Activated CD4-positive, alpha-beta T cell treated with anti-CD3 and anti-CD28 coated beads, Interleukin-2, amount 50 U/mL, for 1 hour (primary cell): ENCODE data around the gene SIGLEC15.
"Not testable (repeated sequence)": the region's sequence is repeated elsewhere in the genome, so short reads cannot be mapped to it uniquely, and the experiment has no call there.

Experiments
- DNase-seq: peaks from one replicate; pipeline ENCODE4 v3.0.0-alpha.2; 2020

Gene SIGLEC15

DNA sequence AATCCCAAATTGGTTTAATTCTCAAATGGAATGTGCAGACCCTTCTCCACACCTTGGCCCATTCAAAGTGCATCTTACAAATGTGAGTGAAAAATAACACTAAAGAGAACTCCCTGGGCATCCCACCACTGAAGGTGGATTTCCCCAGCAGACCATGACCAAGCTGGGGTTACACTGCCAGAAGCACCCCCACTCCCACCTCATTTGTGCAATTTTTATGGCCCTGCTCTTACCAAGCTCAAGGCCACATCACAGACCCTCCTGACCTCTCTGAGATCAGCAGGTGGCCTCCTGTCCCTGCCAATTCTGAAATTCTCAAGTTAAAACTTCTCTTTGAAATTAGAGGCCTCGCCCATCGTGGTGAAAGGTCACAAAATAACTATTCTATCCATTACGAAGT is 21.6 kb downstream of the SIGLEC15 start:
- no peak for DNase-seq

- not testable (repeated sequence) for DNase-seq
These were observed 23.2 kb downstream of the SIGLEC15 start for GRCh38 chr18:45848643-45849042.

DNA sequence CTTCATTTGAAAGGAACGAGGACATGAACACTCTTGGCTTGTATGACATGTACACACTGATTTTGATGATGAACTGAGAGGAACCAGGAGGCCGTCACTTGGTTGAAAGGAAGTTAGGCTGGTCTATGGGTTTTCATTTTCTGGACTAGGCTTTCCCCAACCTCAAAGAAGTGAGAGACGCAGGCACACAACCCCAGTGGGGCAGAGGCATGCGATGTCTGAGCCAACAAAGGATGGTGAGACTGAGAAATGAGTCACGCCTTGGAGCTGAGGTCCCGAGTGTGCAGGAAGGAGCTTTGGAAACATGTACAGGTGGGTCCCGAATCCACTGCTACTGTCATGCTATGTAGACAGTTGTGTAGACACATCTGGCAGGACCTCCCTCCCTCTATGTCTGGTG is 24.1 kb downstream of the SIGLEC15 start:
- DNase-seq = no peak

DNA sequence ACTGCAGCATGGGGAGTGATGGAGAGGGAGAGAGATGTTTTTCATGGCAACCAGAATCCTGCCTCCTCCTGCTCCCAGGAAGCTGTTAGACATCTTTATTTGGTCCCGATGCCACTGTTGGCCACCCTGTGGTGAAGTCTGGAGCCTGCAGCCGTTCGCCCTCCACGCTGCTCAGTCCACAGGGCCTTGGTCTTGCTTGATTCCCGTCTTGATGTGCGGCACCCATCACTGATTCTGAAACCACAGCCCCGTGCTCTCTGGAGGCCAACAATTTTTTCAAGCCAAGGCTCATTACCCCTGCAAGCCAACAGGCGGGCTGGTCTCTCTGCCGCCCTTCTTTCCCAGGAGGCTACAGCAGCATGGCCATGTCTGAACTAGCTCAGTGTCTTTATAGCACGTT is 24.5 kb downstream of the SIGLEC15 start:
- DNase-seq = no peak

- no peak for DNase-seq
These were observed 25.9 kb downstream of the SIGLEC15 start for GRCh38 chr18:45851161-45851925.

DNA sequence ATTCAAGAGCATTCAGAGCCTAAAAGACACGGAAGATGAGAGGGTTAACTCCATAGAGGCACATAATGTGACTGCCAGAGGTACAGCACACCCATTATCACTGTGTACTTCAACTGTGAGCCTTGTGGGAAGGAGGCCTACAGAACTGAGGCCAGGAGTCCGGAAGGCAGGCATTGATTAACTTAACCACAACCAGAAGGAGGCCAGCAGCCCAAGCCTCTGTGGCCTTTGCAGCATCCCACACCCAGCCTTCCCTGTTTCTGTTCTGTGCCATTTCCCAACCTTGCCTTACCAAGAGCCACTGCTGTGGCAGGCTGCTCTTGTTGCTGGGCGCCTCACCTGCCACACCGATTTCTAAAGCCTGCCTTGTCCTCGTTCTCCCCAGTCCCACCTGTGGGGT is 27.2 kb downstream of the SIGLEC15 start:
- no peak for DNase-seq

DNA sequence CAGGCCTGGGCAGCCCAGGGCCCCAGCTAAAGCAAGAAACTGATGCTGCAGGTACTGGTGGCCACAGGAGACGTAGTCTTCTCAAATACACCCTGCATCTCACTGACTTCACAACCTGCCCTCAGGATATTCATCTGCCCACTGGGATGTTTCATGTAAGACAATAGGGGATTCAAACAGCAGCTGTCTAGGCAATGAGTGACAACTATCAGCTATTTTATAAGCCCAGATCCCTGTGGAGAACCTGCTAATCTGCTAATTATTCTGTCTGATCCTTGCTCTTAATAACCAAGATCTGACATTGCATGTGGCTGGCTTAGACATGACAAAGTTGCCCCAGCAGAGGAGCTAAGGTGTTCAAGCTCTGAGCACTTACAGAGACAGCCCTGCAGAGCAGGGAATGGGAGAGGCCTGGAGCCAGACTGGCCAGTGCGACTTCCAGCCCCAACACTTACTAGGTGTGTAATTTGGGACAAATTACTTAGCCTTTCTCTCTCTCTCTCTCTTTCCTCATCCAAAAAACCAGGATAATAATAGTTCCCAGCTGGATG is 28.6 kb downstream of the SIGLEC15 start:
- no peak for DNase-seq

DNA sequence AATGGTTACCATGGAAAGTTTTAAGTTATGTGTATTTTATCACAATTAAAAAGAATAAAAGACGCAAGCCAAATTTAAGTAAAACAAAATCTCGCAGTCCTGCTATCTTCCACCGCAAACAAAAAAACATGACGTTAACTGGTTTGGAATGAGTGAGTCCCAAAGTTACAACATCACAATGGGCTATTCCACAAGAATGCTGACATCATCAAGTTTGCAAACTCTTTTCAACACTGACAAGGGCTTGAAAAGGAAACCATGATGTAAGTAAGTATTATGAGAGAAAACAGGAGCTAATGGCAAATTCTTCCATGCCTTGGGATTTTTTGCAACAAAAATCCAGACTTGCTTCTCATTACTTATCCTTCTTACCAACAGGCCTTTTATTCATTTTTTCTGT is 31.1 kb downstream of the SIGLEC15 start:
- no peak for DNase-seq

- DNase-seq = no peak
These were observed 33.9 kb downstream of the SIGLEC15 start for GRCh38 chr18:45859334-45859733.

GRCh38 chr18:45860492-45860891 is 35.0 kb downstream of the SIGLEC15 start:
- no peak for DNase-seq

GRCh38 chr18:45860971-45861370 is 35.5 kb downstream of the SIGLEC15 start:
- no peak for DNase-seq

DNA sequence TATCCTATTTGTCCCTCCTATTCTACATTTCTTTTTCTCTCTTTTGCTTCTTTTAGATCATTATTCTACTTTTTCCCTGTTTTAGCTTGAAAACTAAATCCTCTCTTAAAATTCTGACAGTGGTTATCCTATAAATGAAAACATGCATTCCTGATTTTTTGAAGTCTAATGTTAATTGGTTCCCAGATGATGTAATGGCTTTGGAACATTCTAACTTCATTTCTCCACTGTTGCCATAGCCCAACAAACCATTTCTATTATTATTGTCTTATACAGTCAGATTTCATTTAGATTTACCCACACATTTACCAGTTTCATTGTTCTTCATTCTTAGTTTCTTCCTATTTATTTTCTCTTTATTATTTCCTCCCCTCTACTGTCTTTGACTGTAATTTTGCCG is 36.5 kb downstream of the SIGLEC15 start:
- no peak for DNase-seq

DNA sequence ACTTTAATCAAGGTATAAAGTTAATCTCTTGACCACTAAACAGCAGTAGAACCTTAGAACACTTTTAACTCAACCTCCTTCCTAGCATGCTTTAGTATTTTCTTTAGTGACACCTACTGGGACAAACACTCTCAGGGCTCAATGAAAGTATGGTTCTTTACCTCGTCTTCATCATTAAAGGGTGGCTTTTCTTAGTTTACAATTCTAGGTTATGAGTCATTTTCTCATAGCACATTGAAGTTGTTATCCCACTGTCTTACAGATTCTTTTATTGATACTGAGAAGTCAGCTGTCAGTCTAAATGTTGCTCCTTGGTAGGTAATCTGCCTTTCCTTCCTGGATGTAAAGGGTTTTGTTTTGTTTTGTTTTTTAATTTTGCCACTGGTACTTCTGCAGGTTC is 38.0 kb downstream of the SIGLEC15 start:
- DNase-seq = no peak

GRCh38 chr18:45864081-45864480 is 38.6 kb downstream of the SIGLEC15 start:
- DNase-seq = no peak

DNA sequence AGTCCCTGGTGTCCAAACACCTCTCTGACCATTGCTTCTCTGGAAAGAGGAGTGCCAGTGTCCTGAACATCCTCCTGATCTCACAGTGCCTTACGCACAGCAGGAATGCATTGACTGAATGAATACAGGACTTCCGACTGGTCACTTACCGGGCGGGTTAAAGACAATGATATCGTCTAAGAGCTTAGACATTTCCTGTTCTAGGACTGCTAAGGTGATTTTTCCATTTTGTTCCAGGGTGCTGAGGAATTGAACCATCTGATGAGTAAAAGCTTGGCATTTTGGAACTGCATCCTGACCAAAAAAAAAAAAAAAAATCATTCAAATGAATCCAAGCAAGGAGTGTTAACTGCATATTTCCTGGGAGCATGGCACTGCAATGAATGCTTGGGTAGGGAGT is 40.0 kb downstream of the SIGLEC15 start:
- no peak for DNase-seq

DNA sequence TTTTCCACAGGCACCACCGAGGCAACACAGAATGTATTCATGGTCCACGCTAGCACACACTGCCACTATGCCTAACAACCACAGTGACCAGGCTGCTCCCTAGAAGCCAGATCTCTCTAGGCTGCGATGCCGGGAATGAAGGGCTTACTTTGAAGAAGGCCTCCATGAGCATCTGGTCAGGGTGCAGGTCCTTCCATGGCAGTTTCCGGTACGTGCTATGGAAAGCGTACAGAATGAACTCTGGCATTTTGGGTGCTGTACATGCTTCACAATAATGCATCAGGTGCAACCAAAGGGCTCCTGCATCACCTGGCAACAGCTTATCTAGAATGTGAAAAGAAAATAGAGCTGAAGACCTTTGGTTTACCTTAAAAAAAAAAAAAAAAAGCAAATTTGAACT is 44.9 kb downstream of the SIGLEC15 start:
- no peak for DNase-seq

- DNase-seq = no peak
These were observed 46.1 kb downstream of the SIGLEC15 start for GRCh38 chr18:45871431-45872084.

DNA sequence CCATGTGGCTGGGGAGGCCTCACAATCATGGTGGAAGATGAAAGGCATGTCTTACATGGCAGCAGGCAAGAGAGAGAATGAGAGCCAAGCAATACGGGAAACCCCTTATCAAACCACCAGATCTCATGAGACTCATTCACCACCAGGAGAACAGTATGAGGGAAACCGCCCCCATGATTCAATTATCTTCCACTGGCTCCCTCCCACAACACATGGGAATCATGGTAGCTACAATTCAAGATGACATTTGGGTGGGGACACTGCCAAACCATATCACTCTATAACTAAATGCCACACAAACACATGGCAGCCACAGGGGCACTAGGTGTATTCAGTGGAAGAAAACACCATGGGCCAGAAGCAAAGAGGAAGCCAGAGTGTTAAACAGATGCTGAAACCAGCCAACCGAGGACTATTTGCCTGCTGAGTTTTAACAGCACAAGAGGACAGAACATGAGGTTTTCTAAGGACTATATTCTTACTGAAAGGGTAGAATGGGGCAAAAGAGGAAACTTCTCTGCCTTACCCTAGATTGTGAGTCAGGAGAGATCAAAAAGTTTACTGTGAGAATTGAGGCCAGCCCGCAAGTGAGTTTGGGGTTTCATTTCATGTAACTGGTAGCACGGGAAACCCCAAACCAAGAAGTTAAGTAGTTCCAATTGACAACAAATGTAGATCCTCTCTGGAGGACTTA is 49.2 kb downstream of the SIGLEC15 start:
- peak; percentile 17 for DNase-seq

GRCh38 chr18:45876161-45876560 is 50.7 kb downstream of the SIGLEC15 start:
- DNase-seq = no peak

GRCh38 chr18:45877403-45877802 is 51.9 kb downstream of the SIGLEC15 start:
- no peak for DNase-seq

GRCh38 chr18:45879681-45880655 is 54.5 kb downstream of the SIGLEC15 start:
- DNase-seq = peak; percentile 69

GRCh38 chr18:45880876-45881558 is 55.5 kb downstream of the SIGLEC15 start:
- DNase-seq = no peak
